Activated CD8-positive, alpha-beta memory T cell treated with anti-CD3 and anti-CD28 coated beads for 36 hours (primary cell): ENCODE data around the gene SCO1. TPM values are rescaled to one million over a fixed set of nuclear protein-coding genes. Genes with fewer than 3 reads are reported as not detected.
"Not testable (repeated sequence)": the region's sequence is repeated elsewhere in the genome, so short reads cannot be mapped to it uniquely, and the experiment has no call there.

Experiments used
- CTCF ChIA-PET: fragments of 350-600 bp; sonication (Branson Sonifier 250); formaldehyde crosslinking; loops from one replicate; lab custom pipeline; 2021; ENCODE audit warnings: antibody characterized with exemption; lab: Charles Lee
- POLR2A ChIA-PET: fragments of 350-600 bp; sonication (Branson Sonifier 250); formaldehyde crosslinking; loops from one replicate; lab custom pipeline; 2021; ENCODE audit warnings: antibody characterized with exemption; lab: Charles Lee
- total RNA-seq, 2 experiments: library from RNA; stranded (reverse); gene quantifications; one replicate each; pipeline ENCODE4 v1.2.3, GENCODE V29; 2021

Gene SCO1
- total RNA-seq, 2 experiments from 2014 or later, result 45.4 to 48.5 TPM

GRCh38 chr17:10729334-10730193 is 32.2 kb upstream of the SCO1 start, which contains the start of gene TMEM220:
TMEM220 (minus strand) TSS chr17:10730023; CDS start chr17:10729851, 172 bp downstream.
- ChIA-PET CTCF (interaction anchor here (0.7 to 1.0 kb wide), 2 partner anchors 27 to 77 kb away, joined by 3 read pairs; no protein-coding TSS in a partner anchor), POLR2A (no interaction called here)

- CTCF ChIA-PET, result no interaction called here
- POLR2A ChIA-PET, result no interaction called here
Observed at GRCh38 chr17:10728331-10728892, 31.1 kb upstream of the SCO1 start.

- ChIA-PET CTCF (no interaction called here), POLR2A (no interaction called here)
Observed at GRCh38 chr17:10727192-10727591, 29.9 kb upstream of the SCO1 start.

GRCh38 chr17:10726196-10726595 is 28.9 kb upstream of the SCO1 start:
- ChIA-PET POLR2A (no interaction called here), CTCF (no interaction called here)

- CTCF ChIA-PET, result no interaction called here
- POLR2A ChIA-PET, result no interaction called here
Observed at GRCh38 chr17:10725262-10725661, 27.9 kb upstream of the SCO1 start.

- ChIA-PET CTCF (no interaction called here), POLR2A (no interaction called here)
Observed at GRCh38 chr17:10724546-10725195, 27.3 kb upstream of the SCO1 start.

GRCh38 chr17:10718547-10718946 is 21.2 kb upstream of the SCO1 start:
- POLR2A ChIA-PET, result no interaction called here
- CTCF ChIA-PET, result no interaction called here

- POLR2A ChIA-PET, result no interaction called here
- CTCF ChIA-PET, result no interaction called here
Observed at GRCh38 chr17:10716218-10716617, 18.9 kb upstream of the SCO1 start.

GRCh38 chr17:10713318-10713717 is 16.0 kb upstream of the SCO1 start:
- ChIA-PET CTCF (no interaction called here), POLR2A (no interaction called here)

GRCh38 chr17:10705727-10706126 is 8.4 kb upstream of the SCO1 start:
- POLR2A ChIA-PET, result no interaction called here
- CTCF ChIA-PET, result interaction anchor here (1.9 kb wide), 1 partner anchor 59 kb away, joined by 5 read pairs; no protein-coding TSS in a partner anchor

- ChIA-PET POLR2A (no interaction called here), CTCF (interaction anchor here (1.1 kb wide), 1 partner anchor 28 kb away, joined by 3 read pairs; no protein-coding TSS in a partner anchor)
Observed at GRCh38 chr17:10702574-10702973, 5.2 kb upstream of the SCO1 start.

GRCh38 chr17:10699856-10700255 is 2.5 kb upstream of the SCO1 start:
- CTCF ChIA-PET, result no interaction called here
- POLR2A ChIA-PET, result interaction anchor here (0.6 to 0.7 kb wide), 2 partner anchors 31 to 1747 kb away, joined by 3 to 5 read pairs; no protein-coding TSS in a partner anchor

GRCh38 chr17:10698096-10698818 is 924 bp upstream of the SCO1 start:
- ChIA-PET CTCF (no interaction called here), POLR2A (no interaction called here)

GRCh38 chr17:10695875-10696407 is 1.4 kb downstream of the SCO1 start:
- CTCF ChIA-PET, result interaction anchor here (1.6 to 1.7 kb wide), 2 partner anchors 50 to 65 kb away, joined by 4 to 5 read pairs; no protein-coding TSS in a partner anchor
- POLR2A ChIA-PET, result not testable (repeated sequence)

- POLR2A ChIA-PET, result no interaction called here
- CTCF ChIA-PET, result no interaction called here
Observed at GRCh38 chr17:10687499-10687898, 9.8 kb downstream of the SCO1 start.

- CTCF ChIA-PET, result interaction anchor here (0.7 to 1.5 kb wide), 3 partner anchors 10 to 44 kb away, joined by 3 to 5 read pairs (median 3); no protein-coding TSS in a partner anchor
Observed at GRCh38 chr17:10683853-10684252, 13.5 kb downstream of the SCO1 start.

GRCh38 chr17:10681866-10682446 is 15.4 kb downstream of the SCO1 start:
- POLR2A ChIA-PET, result no interaction called here
- CTCF ChIA-PET, result interaction anchor here (0.6 kb wide), 1 partner anchor 32 kb away, joined by 3 read pairs; no protein-coding TSS in a partner anchor

More at GRCh38 chr17:10683853-10684252, 13.5 kb downstream of the SCO1 start:
- POLR2A ChIA-PET, result no interaction called here

GRCh38 chr17:10674704-10675103 is 22.6 kb downstream of the SCO1 start:
- ChIA-PET POLR2A (no interaction called here), CTCF (no interaction called here)
